ENCODE data around the gene NCOA1. TPM values are rescaled to one million over a fixed set of nuclear protein-coding genes. Genes with fewer than 3 reads are reported as not detected.
"Not testable (repeated sequence)": the region's sequence is repeated elsewhere in the genome, so short reads cannot be mapped to it uniquely, and the experiment has no call there.

Gene NCOA1
- total and polyA plus RNA-seq, 2 donors (not counting 3 experiments of a cell fraction or from before 2014, with no cell fraction given): 11.4 to 14.1 TPM

DNA sequence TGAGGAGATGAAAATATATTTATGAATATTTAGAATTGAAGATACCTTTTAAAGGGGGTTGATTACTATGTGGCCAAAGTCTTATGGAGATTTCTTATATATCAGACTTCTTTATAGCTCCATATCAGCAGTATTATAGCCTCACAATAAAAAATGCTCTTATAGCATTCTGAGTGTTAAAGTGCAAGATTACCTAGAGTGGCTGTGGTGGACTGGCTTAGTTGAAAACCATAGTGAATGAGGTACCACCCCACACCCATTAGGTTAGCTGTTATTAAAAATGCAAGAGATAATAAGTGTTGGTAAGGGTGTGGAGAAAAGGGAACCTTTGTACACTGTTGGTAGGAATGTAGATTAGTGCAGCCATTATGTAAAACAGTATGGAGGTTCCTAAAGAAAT lies 39.7 kb downstream of the NCOA1 start:
- intact Hi-C loops (cut with micrococcal nuclease) (no loop called here), dilution Hi-C loops (cut with MboI; ENCODE audit: extremely low pct_ligation_motif_present, low sequenced_read_pairs) (no loop called here)
- Histone ChIP-seq H3K27me3 (ENCODE audit: control insufficient read depth in 2 of 2, insufficient read depth in 2 of 2, low read length in 2 of 2) (no peaks in the 10 kb centered on the region), H3K4me3 (replicated peaks in 1 of 3; ENCODE audit: insufficient read depth in 1 of 3, low read depth in 1 of 3, low read length in 3 of 3) (no peak overlapping the region), H2AFZ (ENCODE audit: low read depth, low read length) (no peak overlapping the region), H4K20me1 (replicated peaks; ENCODE audit: control insufficient read depth, extremely low read depth, insufficient read depth, low read length) (no peaks in the 10 kb centered on the region), H3K4me2 (ENCODE audit: insufficient read depth, low read length) (no peak overlapping the region), H3K79me2 (ENCODE audit: control insufficient read depth, insufficient read depth, low read length) (no peaks in the 10 kb centered on the region), H3K27ac (ENCODE audit: insufficient read depth, low read depth, low read length) (no peak overlapping the region), H3K4me1 (ENCODE audit: control insufficient read depth, extremely low read depth, insufficient read depth, low read length) (no peaks in the 10 kb centered on the region), H3K36me3 (ENCODE audit: control insufficient read depth in 2 of 2, extremely low read depth in 1 of 2, insufficient read depth in 2 of 2, low read length in 2 of 2) (no peaks in the 10 kb centered on the region), H3K9me3 (replicated peaks; ENCODE audit: control insufficient read depth, insufficient read depth, low read length) (no peaks in the 10 kb centered on the region), H3K9ac (replicated peaks; ENCODE audit: extremely low read depth, insufficient read depth, low read length) (no peak overlapping the region), H3K9me1 (replicated peaks; ENCODE audit: control insufficient read depth, extremely low read depth, insufficient read depth, low read length) (no peaks in the 10 kb centered on the region)
- ChIA-PET POLR2A (no interaction called here), CTCF (no interaction called here)
- no TSS peak for BruUV-seq (replicated peaks)
- DNase-seq (ENCODE audit: low read depth, low spot score): no peak
- TF ChIP-seq FOS (IDR thresholded peaks at IDR 0.05; ENCODE audit: borderline replicate concordance, insufficient read depth, low read length) (no peak), GATA2 (IDR thresholded peaks at IDR 0.05; ENCODE audit: insufficient read depth, insufficient read length, low read depth, low read length) (no peak), MAX (IDR thresholded peaks at IDR 0.05; ENCODE audit: insufficient read depth, insufficient read length) (no peak), EZH2 (IDR thresholded peaks at IDR 0.05; ENCODE audit: borderline replicate concordance, low read depth, low read length, severe bottlenecking) (no peak), POLR2A (IDR thresholded peaks at IDR 0.05; ENCODE audit: low read depth, low read length) (no peak), CTCF (IDR thresholded peaks at IDR 0.05; ENCODE audit: extremely low read depth in 1 of 2, insufficient read depth in 1 of 2, low read depth in 1 of 2, low read length in 2 of 2) (no peak), MYC (IDR thresholded peaks at IDR 0.05; ENCODE audit: low read depth, low read length) (no peak), POLR2AphosphoS5 (IDR thresholded peaks at IDR 0.05; ENCODE audit: insufficient read depth, low read depth, low read length) (no peak), JUN (IDR thresholded peaks at IDR 0.05; ENCODE audit: borderline replicate concordance, insufficient read depth, insufficient read length, low read depth) (no peak)
- no peak for FAIRE-seq

DNA sequence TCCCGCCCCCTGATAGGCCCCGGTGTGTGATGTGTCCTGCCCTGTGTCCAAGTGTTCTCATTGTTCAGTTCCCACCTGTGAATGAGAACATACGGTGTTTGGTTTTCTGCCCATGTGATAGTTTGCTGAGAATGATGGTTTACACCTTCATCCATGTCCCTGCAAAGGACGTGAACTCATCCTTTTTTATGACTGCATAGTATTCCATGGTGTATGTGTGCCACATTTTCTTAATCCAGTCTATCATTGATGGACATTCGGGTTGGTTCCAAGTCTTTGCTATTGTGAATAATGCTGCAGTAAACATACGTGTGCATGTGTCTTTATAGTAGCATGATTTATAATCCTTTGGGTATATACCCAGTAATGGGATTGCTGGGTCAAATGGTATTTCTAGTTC lies 40.6 kb downstream of the NCOA1 start:
- H3K4me1 ChIP-seq (ENCODE audit: control insufficient read depth, extremely low read depth, insufficient read depth, low read length); DNase-seq (ENCODE audit: low read depth, low spot score); H3K36me3 ChIP-seq (ENCODE audit: control insufficient read depth in 2 of 2, extremely low read depth in 1 of 2, insufficient read depth in 2 of 2, low read length in 2 of 2); intact Hi-C loops (cut with micrococcal nuclease); H3K4me3 ChIP-seq (replicated peaks in 1 of 3; ENCODE audit: insufficient read depth in 1 of 3, low read depth in 1 of 3, low read length in 3 of 3); H4K20me1 ChIP-seq (replicated peaks; ENCODE audit: control insufficient read depth, extremely low read depth, insufficient read depth, low read length); H3K27ac ChIP-seq (ENCODE audit: insufficient read depth, low read depth, low read length); H3K79me2 ChIP-seq (ENCODE audit: control insufficient read depth, insufficient read depth, low read length); POLR2A ChIA-PET; H2AFZ ChIP-seq (ENCODE audit: low read depth, low read length); FAIRE-seq; H3K9ac ChIP-seq (replicated peaks; ENCODE audit: extremely low read depth, insufficient read depth, low read length); H3K9me1 ChIP-seq (replicated peaks; ENCODE audit: control insufficient read depth, extremely low read depth, insufficient read depth, low read length); BruUV-seq (replicated peaks); H3K4me2 ChIP-seq (ENCODE audit: insufficient read depth, low read length); H3K9me3 ChIP-seq (replicated peaks; ENCODE audit: control insufficient read depth, insufficient read depth, low read length); dilution Hi-C loops (cut with MboI; ENCODE audit: extremely low pct_ligation_motif_present, low sequenced_read_pairs); CTCF ChIA-PET; H3K27me3 ChIP-seq (ENCODE audit: control insufficient read depth in 2 of 2, insufficient read depth in 2 of 2, low read length in 2 of 2): not testable (repeated sequence)

GRCh38 chr2:24532057-24532456 lies 41.0 kb downstream of the NCOA1 start:
- H3K9ac ChIP-seq (replicated peaks; ENCODE audit: extremely low read depth, insufficient read depth, low read length); H3K27ac ChIP-seq (ENCODE audit: insufficient read depth, low read depth, low read length); BruUV-seq (replicated peaks); POLR2A ChIA-PET; H3K79me2 ChIP-seq (ENCODE audit: control insufficient read depth, insufficient read depth, low read length); H3K36me3 ChIP-seq (ENCODE audit: control insufficient read depth in 2 of 2, extremely low read depth in 1 of 2, insufficient read depth in 2 of 2, low read length in 2 of 2); H4K20me1 ChIP-seq (replicated peaks; ENCODE audit: control insufficient read depth, extremely low read depth, insufficient read depth, low read length); DNase-seq (ENCODE audit: low read depth, low spot score); H3K9me1 ChIP-seq (replicated peaks; ENCODE audit: control insufficient read depth, extremely low read depth, insufficient read depth, low read length); H3K4me3 ChIP-seq (replicated peaks in 1 of 3; ENCODE audit: insufficient read depth in 1 of 3, low read depth in 1 of 3, low read length in 3 of 3); CTCF ChIA-PET; H3K4me2 ChIP-seq (ENCODE audit: insufficient read depth, low read length); H3K4me1 ChIP-seq (ENCODE audit: control insufficient read depth, extremely low read depth, insufficient read depth, low read length); dilution Hi-C loops (cut with MboI; ENCODE audit: extremely low pct_ligation_motif_present, low sequenced_read_pairs); H2AFZ ChIP-seq (ENCODE audit: low read depth, low read length); FAIRE-seq; H3K27me3 ChIP-seq (ENCODE audit: control insufficient read depth in 2 of 2, insufficient read depth in 2 of 2, low read length in 2 of 2); H3K9me3 ChIP-seq (replicated peaks; ENCODE audit: control insufficient read depth, insufficient read depth, low read length); intact Hi-C loops (cut with micrococcal nuclease): not testable (repeated sequence)

All from endothelial cell of umbilical vein (primary cell).